GM18508 (cell line): ENCODE data around the gene PPIB.
"Not testable (repeated sequence)": the region's sequence is repeated elsewhere in the genome, so short reads cannot be mapped to it uniquely, and the experiment has no call there.

ENCODE experiments used
- ATAC-seq: cut with Tn5 transposase; IDR thresholded peaks from one replicate; pipeline ENCODE4 v1.9.1; 2021; ENCODE audit warnings: moderate number of reproducible peaks; ENCODE audit not compliant: insufficient read depth, unreplicated experiment

Gene PPIB

GRCh38 chr15:64111679-64112050 lies 51.2 kb downstream of the PPIB start:
- no peak for ATAC-seq

- no peak for ATAC-seq
Measured at GRCh38 chr15:64110950-64111678, 51.7 kb downstream of the PPIB start.

GRCh38 chr15:64110108-64110701 lies 52.6 kb downstream of the PPIB start:
- ATAC-seq, result not testable (repeated sequence)

- ATAC-seq, result no peak
Measured at GRCh38 chr15:64107337-64107736, 55.5 kb downstream of the PPIB start.
